Stomach (tissue), 9 donors: Measurements from ENCODE around the gene FOXO1. TPM values are rescaled to one million over a fixed set of nuclear protein-coding genes. Genes with fewer than 3 reads are reported as not detected.

Experiments used
- DNase-seq, 2 donors: peaks; one replicate each; pipeline versions ENCODE4 v3.0.0 to v3.0.0-alpha.2; 2013 to 2019
- H3K27ac ChIP-seq, 5 donors: fragments of 200-600 bp in 4 of 5; sonication (generic) in 4 of 5; one replicate each; pipeline ENCODE4 v1.5.1; 2013 to 2019; ENCODE audit warnings: mild to moderate bottlenecking in 1 of 5, moderate library complexity in 1 of 5
- H3K27me3 ChIP-seq, 3 donors: fragments of 200-600 bp; sonication (generic); one replicate each; pipeline ENCODE4 v1.5.1; 2017 to 2019; ENCODE audit warnings: mixed run types in 1 of 3
- H3K36me3 ChIP-seq, 4 donors: fragments of 200-600 bp; sonication (generic); 1 replicate in 3 of 4; 2 replicates in 1 of 4; pipeline ENCODE4 v1.5.1; 2016 to 2019
- H3K4me1 ChIP-seq, 4 donors: fragments of 200-600 bp; sonication (generic); one replicate each; pipeline ENCODE4 v1.5.1; 2016 to 2019
- H3K4me3 ChIP-seq, 4 donors: fragments of 200-600 bp; sonication (generic) in 3 of 4; one replicate each; pipeline ENCODE4 v1.5.1; 2016 to 2019; ENCODE audit warnings: mild to moderate bottlenecking in 1 of 4
- H3K9me3 ChIP-seq, 4 donors: fragments of 200-600 bp; sonication (generic); one replicate each; pipeline ENCODE4 v1.5.1; 2016 to 2019
- EP300 ChIP-seq: sonication (generic); formaldehyde crosslinking; IDR thresholded peaks from one replicate; pipeline ENCODE4 v1.6.1; 2017; ENCODE audit warnings: antibody characterized with exemption
- POLR2A ChIP-seq, 4 donors: fragments of 450-650 bp; IDR thresholded peaks; one replicate each; pipeline ENCODE4 v1.6.1; 2016; ENCODE audit warnings: antibody characterized with exemption in 4 of 4, control low read depth in 2 of 4, mild to moderate bottlenecking in 1 of 4, moderate library complexity in 1 of 4
- POLR2AphosphoS5 ChIP-seq, 3 donors: sonication (generic); formaldehyde crosslinking; IDR thresholded peaks; one replicate each; pipeline ENCODE4 v1.6.1; 2016; ENCODE audit warnings: antibody characterized with exemption in 3 of 3
- WGBS, 5 donors: extraction: QIAGEN DNeasy Blood & Tissue Kit in 3 of 5; methylation state at CpG; one replicate each; pipeline versions ENCODE4 v1.1.5 to v1.1.7; 2013 to 2018; 5-methylcytosine and 5-hydroxymethylcytosine counted together
- intact Hi-C: fragments of 100-400 bp; cut with DNase I; formaldehyde crosslinking; loops from one replicate; pipeline ENCODE4 v1.15.1; 2023; ENCODE audit warnings: low total_unique reads
- polyA plus RNA-seq, 3 donors: library from polyadenylated mRNA; stranded (reverse); fragments of 200-250 nt; gene quantifications; one replicate each; pipeline ENCODE4 v1.2.3, GENCODE V29; 2013
- total RNA-seq, 5 donors: library from RNA; depleted of rRNA; stranded (reverse); fragments of >200 nt; gene quantifications; one replicate each; pipeline versions ENCODE4 v1.1.0 to v1.2.3, GENCODE V29; 2014 to 2016
- TF ChIP-seq, protein P1 (sequence below), 7 experiments: fragments of 450-650 bp in 4 of 7; fragments of 200-600 bp in 3 of 7; sonication (generic) in 3 of 7; IDR thresholded peaks; one replicate each; pipeline ENCODE4 v1.5.1; 2016 to 2019; ENCODE audit warnings: antibody characterized with exemption in 7 of 7, control low read depth in 2 of 7, mild to moderate bottlenecking in 1 of 7
- donor health status: healthy with polysubstance abuse.
- donor health status: Bipolar disorder and iron deficiency.
- donor health status: healthy.

The FOXO1 gene
- total and polyA plus RNA-seq, 8 donors, result 4.2 to 43.7 (median 19.6) TPM

DNA sequence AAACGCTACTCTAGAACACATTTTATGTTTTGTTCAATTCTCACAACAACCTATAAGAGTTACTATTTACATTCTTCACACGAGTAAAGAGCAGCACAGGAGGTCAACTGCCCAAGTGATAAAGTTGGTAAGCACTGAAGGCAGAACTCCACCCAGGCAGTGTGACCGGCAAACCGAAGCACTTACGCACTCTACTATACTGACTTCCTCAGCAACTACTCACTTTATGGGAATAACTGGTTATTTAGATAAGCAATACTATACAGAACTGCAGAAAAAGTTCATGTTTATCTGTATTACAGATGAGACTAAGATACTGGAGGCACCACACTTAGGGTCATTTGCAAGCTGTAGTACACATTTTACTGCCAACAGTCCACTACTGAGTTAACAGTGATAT lies 28.8 kb downstream of the FOXO1 start:
- peak; percentile 45 to 62 for DNase-seq
- TF ChIP-seq EP300, result no peak
- TF ChIP-seq, protein P1, sequence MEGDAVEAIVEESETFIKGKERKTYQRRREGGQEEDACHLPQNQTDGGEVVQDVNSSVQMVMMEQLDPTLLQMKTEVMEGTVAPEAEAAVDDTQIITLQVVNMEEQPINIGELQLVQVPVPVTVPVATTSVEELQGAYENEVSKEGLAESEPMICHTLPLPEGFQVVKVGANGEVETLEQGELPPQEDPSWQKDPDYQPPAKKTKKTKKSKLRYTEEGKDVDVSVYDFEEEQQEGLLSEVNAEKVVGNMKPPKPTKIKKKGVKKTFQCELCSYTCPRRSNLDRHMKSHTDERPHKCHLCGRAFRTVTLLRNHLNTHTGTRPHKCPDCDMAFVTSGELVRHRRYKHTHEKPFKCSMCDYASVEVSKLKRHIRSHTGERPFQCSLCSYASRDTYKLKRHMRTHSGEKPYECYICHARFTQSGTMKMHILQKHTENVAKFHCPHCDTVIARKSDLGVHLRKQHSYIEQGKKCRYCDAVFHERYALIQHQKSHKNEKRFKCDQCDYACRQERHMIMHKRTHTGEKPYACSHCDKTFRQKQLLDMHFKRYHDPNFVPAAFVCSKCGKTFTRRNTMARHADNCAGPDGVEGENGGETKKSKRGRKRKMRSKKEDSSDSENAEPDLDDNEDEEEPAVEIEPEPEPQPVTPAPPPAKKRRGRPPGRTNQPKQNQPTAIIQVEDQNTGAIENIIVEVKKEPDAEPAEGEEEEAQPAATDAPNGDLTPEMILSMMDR (IDR thresholded peaks at IDR 0.05), result no peak
- no peak for TF ChIP-seq POLR2A (IDR thresholded peaks at IDR 0.05)
- peak in 1 of 3 donors; percentile 49 for TF ChIP-seq POLR2AphosphoS5 (IDR thresholded peaks at IDR 0.05)
- Histone ChIP-seq H3K27ac (peak overlapping the region in 2 of 5 donors; percentile 11 to 18), H3K36me3 (no peaks in the 10 kb centered on the region), H3K9me3 (no peaks in the 10 kb centered on the region), H3K27me3 (no peaks in the 10 kb centered on the region), H3K4me1 (peaks cover 24 to 85% (median 53%) of the 10 kb centered on the region in 4 donors), H3K4me3 (no peak overlapping the region)
- WGBS, 5 donors, result 15 to 39% (median 32%) methylated on average over 5 of the region's 5 CpGs
- intact Hi-C loops, result no loop called here

DNA sequence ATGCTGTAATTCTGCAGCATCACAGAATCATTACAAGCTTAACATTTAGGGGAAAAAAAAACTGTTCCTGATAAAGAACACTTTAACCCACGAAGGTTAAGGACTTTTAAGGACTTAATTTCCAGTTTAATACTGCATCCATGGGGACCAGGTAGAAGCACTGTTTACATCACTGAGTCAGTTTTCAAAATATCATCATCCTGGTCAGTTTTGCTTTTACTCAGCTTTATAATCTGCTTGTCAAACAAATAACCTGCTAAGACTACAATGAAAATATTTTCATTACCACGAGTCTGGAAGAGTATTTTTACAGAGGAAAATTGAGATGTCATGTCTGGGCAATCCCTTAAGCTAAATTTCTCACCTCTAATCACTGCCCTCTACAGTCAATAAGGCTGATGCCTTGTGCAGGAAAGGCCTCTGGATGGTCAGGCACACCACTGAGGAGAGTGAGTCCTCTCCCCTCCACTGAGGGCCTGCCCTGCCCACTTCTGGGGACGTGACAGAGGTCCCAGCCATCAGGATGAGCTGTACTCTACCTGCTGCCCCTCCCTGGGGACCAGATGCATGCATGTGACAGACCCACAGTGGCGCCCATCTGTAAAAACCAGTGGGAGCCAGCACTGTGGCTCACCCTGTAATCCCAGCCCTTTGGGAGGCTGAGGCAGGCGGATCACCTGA lies 31.0 kb downstream of the FOXO1 start:
- intact Hi-C loops, result no loop called here
- TF ChIP-seq POLR2A (IDR thresholded peaks at IDR 0.05), result no peak
- TF ChIP-seq EP300, result no peak
- no peak for TF ChIP-seq POLR2AphosphoS5 (IDR thresholded peaks at IDR 0.05)
- TF ChIP-seq, protein P1 (IDR thresholded peaks at IDR 0.05), result no peak
- 60 to 67% (median 63%) methylated on average over 5 of the region's 5 CpGs for WGBS, 5 donors
- Histone ChIP-seq H3K9me3 (no peaks in the 10 kb centered on the region), H3K36me3 (no peaks in the 10 kb centered on the region), H3K4me1 (peaks cover 24 to 77% (median 49%) of the 10 kb centered on the region in 4 donors), H3K27ac (no peak overlapping the region), H3K4me3 (no peak overlapping the region), H3K27me3 (no peaks in the 10 kb centered on the region)
- DNase-seq, result no peak

DNA sequence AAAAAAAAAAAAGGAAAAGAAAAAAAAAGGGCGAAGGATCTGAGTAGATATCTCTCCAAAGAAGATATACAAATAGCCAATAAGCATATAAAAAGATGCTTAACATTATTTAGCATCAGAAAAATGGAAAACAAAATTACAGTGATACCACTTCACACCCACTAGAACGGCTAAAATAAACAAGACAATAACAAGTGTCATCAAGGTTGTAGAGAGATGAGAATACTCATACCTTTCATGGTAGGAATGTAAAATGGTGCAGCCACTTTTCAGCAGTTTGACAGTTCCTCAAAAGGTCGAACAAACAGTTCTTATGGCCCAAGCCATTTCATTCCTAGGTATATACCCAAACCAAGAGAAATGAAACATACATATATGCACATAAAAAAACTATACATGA lies 33.5 kb downstream of the FOXO1 start:
- H3K27me3 ChIP-seq, result no peaks in the 10 kb centered on the region
- no peak overlapping the region for H3K4me3 ChIP-seq
- no peaks in the 10 kb centered on the region for H3K9me3 ChIP-seq
- TF ChIP-seq POLR2A (IDR thresholded peaks at IDR 0.05) (no peak), EP300 (no peak), POLR2AphosphoS5 (IDR thresholded peaks at IDR 0.05) (no peak)
- TF ChIP-seq, protein P1 (IDR thresholded peaks at IDR 0.05), result no peak
- WGBS, 5 donors, result 89 to 98% (median 94%) methylated on average over 3 of the region's 3 CpGs
- H3K36me3 ChIP-seq, result no peaks in the 10 kb centered on the region
- H3K27ac ChIP-seq, result no peak overlapping the region
- no peak for DNase-seq
- intact Hi-C loops, result no loop called here
- H3K4me1 ChIP-seq, result peaks cover 5 to 64% (median 34%) of the 10 kb centered on the region in 4 donors

DNA sequence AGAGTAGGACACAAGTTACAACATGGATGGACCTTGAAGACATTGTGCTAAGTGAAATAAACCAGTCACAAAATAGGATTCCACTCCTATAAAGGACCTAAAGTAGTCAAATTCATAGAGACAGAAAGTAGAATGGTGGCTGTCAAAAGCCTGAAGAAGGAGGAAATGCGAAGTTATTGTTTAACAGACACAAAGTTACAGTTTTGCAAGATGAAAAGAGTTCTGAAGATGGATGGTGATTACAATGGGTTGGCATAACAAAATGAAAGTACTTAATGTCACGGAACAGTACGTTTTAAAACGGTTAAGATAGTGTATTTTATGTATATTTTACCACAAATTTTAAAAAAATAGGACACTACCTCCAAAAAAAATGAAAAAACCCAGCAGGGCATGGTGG lies 34.8 kb downstream of the FOXO1 start:
- Histone ChIP-seq H3K4me1 (peaks cover 0 to 64% (median 32%) of the 10 kb centered on the region in 4 donors), H3K27me3 (no peaks in the 10 kb centered on the region), H3K9me3 (no peaks in the 10 kb centered on the region), H3K36me3 (peaks cover 0 to 4% (median 0%) of the 10 kb centered on the region in 4 donors), H3K27ac (no peak overlapping the region), H3K4me3 (no peak overlapping the region)
- no peak for DNase-seq
- intact Hi-C loops, result no loop called here
- TF ChIP-seq EP300, result no peak
- TF ChIP-seq, protein P1 (IDR thresholded peaks at IDR 0.05), result no peak
- TF ChIP-seq POLR2AphosphoS5 (IDR thresholded peaks at IDR 0.05), result no peak
- no peak for TF ChIP-seq POLR2A (IDR thresholded peaks at IDR 0.05)
- WGBS, 5 donors, result 90 to 94% (median 92%) methylated on average over 4 of the region's 4 CpGs
